ENCODE measurements around the gene ZBTB21. TPM values are rescaled to one million over a fixed set of nuclear protein-coding genes. Genes with fewer than 3 reads are reported as not detected.

Gene ZBTB21
- total and polyA plus RNA-seq, 2 of the 8 experiments (the other 6 are each of a cell fraction or from before 2014, with no cell fraction given) = 3.9 to 17.8 TPM

DNA sequence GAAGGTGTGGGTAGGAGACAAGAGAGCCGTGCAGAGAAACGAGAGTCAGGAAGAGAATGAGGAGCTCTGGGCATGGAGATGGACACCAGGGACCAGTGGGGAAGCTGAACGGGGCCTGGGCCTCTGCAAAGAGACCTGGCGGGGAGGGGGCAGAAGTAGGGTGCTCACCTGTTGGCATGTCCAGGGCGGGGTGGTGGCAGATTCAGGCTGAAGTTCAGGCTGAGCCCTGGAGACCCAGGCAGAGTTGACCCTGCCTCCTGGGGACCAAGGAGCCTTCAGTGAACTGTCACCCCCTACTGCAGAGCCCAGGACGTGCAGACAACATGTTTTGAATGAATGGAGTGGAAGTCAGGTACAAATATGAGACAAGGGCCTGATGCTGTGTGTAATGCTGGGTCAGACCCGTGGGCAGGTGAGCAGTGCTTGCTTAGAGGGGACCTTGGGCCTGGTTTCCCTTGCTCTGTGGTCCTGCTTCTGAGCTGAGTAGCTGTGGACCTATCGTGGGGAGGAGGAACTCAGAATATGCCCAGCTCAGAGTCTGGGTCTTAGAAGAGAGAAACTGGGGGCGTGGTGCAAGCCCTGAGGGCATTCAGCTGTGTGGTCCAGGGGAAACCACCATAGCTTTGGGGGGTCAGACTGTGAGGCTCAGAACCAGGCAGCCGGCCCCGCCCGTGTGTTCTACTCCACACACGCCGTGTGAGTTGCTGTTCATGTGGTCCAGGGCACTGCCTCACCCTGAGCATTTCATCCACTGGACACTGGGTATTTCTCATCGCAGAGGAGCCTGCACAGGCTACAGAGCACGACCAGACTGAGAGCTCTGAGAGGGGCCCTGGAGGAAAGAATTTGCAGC is 39.6 kb upstream of the ZBTB21 start:
- Histone ChIP-seq H3K4me3 (ENCODE audit: extremely low read depth in 1 of 4, insufficient read depth in 2 of 4, low read depth in 3 of 4, low read length in 4 of 4) (no peak overlapping the region), H3K4ac (replicated peaks; ENCODE audit: insufficient read length, low read depth, low read length) (no peak overlapping the region), H2BK120ac (replicated peaks; ENCODE audit: low read depth, low read length) (no peak overlapping the region), H3K27me3 (replicated peaks in 1 of 4; ENCODE audit: control insufficient read depth in 3 of 4, extremely low read depth in 1 of 4, insufficient read depth in 3 of 4, low read length in 3 of 4) (no peaks in the 10 kb centered on the region), H2BK12ac (ENCODE audit: low read depth, low read length) (no peak overlapping the region), H3K27ac (ENCODE audit: low read depth, low read length) (no peak overlapping the region), H2AFZ (ENCODE audit: low read length) (no peak overlapping the region), H4K91ac (replicated peaks; ENCODE audit: insufficient read length, low read length) (no peak overlapping the region), H3K79me1 (ENCODE audit: low read depth, low read length) (no peaks in the 10 kb centered on the region), H3K79me2 (ENCODE audit: control insufficient read depth in 1 of 2, insufficient read depth in 2 of 2, low read length in 2 of 2) (no peaks in the 10 kb centered on the region), H3K56ac (replicated peaks; ENCODE audit: insufficient read length, low read depth, low read length) (no peak overlapping the region), H2BK5ac (ENCODE audit: low read depth, low read length) (no peak overlapping the region), H3K36me3 (ENCODE audit: control insufficient read depth in 2 of 4, insufficient read depth in 4 of 4, low read length in 3 of 4) (no peaks in the 10 kb centered on the region), H3K18ac (ENCODE audit: extremely low read depth, low read length) (no peak overlapping the region), H3K14ac (ENCODE audit: insufficient read length) (no peak overlapping the region), H2BK20ac (ENCODE audit: low read length) (no peak overlapping the region), H3K9me3 (ENCODE audit: insufficient read depth in 2 of 2, low read depth in 1 of 2, low read length in 1 of 2) (peaks cover 0 to 2% of the 10 kb centered on the region in 2 experiments; a peak in 1 of 4 replicates), H3K9ac (replicated peaks in 1 of 4; ENCODE audit: extremely low read depth in 1 of 4, low read depth in 3 of 4, low read length in 3 of 4) (no peak overlapping the region), H4K20me1 (replicated peaks in 1 of 2; ENCODE audit: control insufficient read depth in 1 of 2, insufficient read depth in 2 of 2, low read length in 2 of 2) (no peaks in the 10 kb centered on the region), H3K23me2 (ENCODE audit: low read depth, low read length) (no peaks in the 10 kb centered on the region), H3K4me2 (ENCODE audit: insufficient read depth in 1 of 2, low read depth in 2 of 2, low read length in 2 of 2) (no peak overlapping the region), H3K23ac (ENCODE audit: insufficient read length) (no peak overlapping the region), H2BK15ac (ENCODE audit: low read length) (no peak overlapping the region), H4K8ac (ENCODE audit: extremely low read depth, insufficient read depth, low read length) (0 out of 2 replicates have a peak overlapping the region, but pooled peaks have one; percentile 8), H4K5ac (ENCODE audit: insufficient read length, low read depth, low read length) (no peak overlapping the region), H2AK5ac (ENCODE audit: low read depth, low read length) (no peak overlapping the region), H3K4me1 (replicated peaks in 1 of 4; ENCODE audit: control insufficient read depth in 3 of 4, insufficient read depth in 4 of 4, low read length in 3 of 4) (no peaks in the 10 kb centered on the region)
- FAIRE-seq = no peak
- no peak for DNase-seq (ENCODE audit: low read depth in 1 of 2, low spot score in 2 of 2)
- ChIA-PET CTCF (ENCODE audit: partially characterized antibody) (interaction anchor here (0.7 to 1.4 kb wide), 3 partner anchors 11 to 67 kb away, joined by 3 to 7 read pairs (median 3); no protein-coding TSS in a partner anchor), POLR2A (ENCODE audit: partially characterized antibody) (no interaction called here)
- 94% methylated on average over 15 of the region's 16 CpGs; no CpG with 5 or more reads in 1 of the 2 experiments for WGBS, 2 experiments (ENCODE audit: extremely low coverage in 1 of 2, insufficient coverage in 1 of 2, insufficient read length in 1 of 2, insufficient replicate concordance in 2 of 2, low coverage in 1 of 2, low lambda C conversion rate in 2 of 2, missing lambda C conversion rate in 1 of 2)
- TF ChIP-seq EZH2 (IDR thresholded peaks at IDR 0.05; ENCODE audit: low read depth, low read length, severe bottlenecking) = no peak
- TF ChIP-seq RBBP5 (IDR thresholded peaks at IDR 0.05; ENCODE audit: borderline replicate concordance, low read depth, low read length) = no peak
- TF ChIP-seq RAD21 (IDR thresholded peaks at IDR 0.05 in 1 of 2, conservative IDR thresholded peaks at IDR 0.05 in 1 of 2; ENCODE audit: low read depth in 2 of 2, low read length in 2 of 2) = no peak
- no peak for TF ChIP-seq GTF2F1 (IDR thresholded peaks at IDR 0.05; ENCODE audit: borderline replicate concordance, low read depth, low read length)
- no peak for TF ChIP-seq SP1 (IDR thresholded peaks at IDR 0.05; ENCODE audit: low read depth, low read length)
- TF ChIP-seq EP300 (IDR thresholded peaks at IDR 0.05; ENCODE audit: borderline replicate concordance in 1 of 2, low read depth in 2 of 2, low read length in 2 of 2) = no peak
- no peak for TF ChIP-seq POLR2AphosphoS5 (IDR thresholded peaks at IDR 0.05; ENCODE audit: low read depth, low read length)
- TF ChIP-seq CEBPB (IDR thresholded peaks at IDR 0.05; ENCODE audit: low read depth, low read length) = no peak
- TF ChIP-seq JUND (IDR thresholded peaks at IDR 0.05; ENCODE audit: low read length) = no peak
- TF ChIP-seq CBX8 (IDR thresholded peaks at IDR 0.05; ENCODE audit: borderline replicate concordance, low read depth, low read length) = no peak
